ENCODE measurements around the gene HDAC2. TPM values are rescaled to one million over a fixed set of nuclear protein-coding genes. Genes with fewer than 3 reads are reported as not detected.

The HDAC2 gene
- total RNA-seq, result 45.2 and 84.1 TPM in 2 replicates

DNA sequence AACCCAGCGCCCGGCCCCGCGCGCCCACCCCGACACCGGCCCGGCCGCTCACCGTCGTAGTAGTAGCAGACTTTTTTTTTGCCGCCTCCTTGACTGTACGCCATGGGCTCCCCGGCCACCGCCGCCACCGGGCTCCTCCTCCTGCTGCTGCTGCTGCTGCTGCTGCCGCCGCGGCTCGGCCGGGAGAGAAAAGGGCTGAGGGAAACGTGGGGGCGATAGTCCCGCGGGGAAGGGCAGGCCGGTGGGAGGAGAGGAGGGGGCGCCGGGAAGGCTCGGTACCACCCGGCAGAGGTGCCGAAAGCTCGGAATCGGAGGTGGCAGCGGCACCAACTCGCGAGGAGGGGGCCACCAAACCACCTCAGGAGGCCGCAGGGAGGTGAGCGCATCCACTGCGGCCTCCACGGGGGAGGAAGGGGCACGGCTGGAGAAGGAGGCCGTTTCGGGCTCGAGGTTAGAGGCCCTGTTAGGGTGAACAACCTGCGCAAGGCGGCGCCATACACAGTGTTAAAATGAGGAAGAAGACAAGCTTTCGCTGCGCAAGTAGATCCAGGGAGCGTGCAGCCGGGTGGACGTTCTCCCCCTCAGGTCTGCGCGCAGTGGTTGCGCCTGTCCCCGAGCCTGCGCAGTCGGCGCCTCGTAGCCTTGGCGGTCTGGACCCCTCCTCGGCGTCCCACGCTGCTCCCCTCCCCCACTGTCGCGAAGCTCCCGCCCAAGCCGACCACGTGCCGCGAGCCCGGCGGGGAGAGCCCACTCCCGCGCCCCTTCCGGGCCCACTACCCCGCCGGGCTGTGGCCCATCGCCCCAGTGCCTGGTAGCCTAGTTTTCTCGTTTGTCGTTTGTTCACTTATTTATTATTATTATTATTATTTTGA is at the start of gene HDAC2:
HDAC2 (minus strand) TSS at position 344 of the 872 bp plus-strand sequence; CDS start at position 104, 240 bp downstream.

Other genes starting within 250 kb of the HDAC2 start
- 64.6 and 87.2 TPM in 2 replicates for gene MARCKS, start 113.8 kb downstream of the HDAC2 start, total RNA-seq